SK-N-SH (cell line): ENCODE results near the gene GPR82. TPM values are rescaled to one million over a fixed set of nuclear protein-coding genes. Genes with fewer than 3 reads are reported as not detected.
"Not testable (repeated sequence)": the region's sequence is repeated elsewhere in the genome, so short reads cannot be mapped to it uniquely, and the experiment has no call there.

ENCODE experiments used
- CTCF ChIA-PET: fragments of 300-600, 350-600 bp; formaldehyde crosslinking; extraction: SDS; loops from one replicate; lab custom pipeline; 2021; lab: Yijun Ruan, JAX
- POLR2A ChIA-PET: fragments of 350-600 bp; sonication (Branson Sonifier 250); formaldehyde crosslinking; extraction: SDS; loops from one replicate; lab custom pipeline; 2020; ENCODE audit warnings: antibody characterized with exemption, inconsistent platforms; lab: Yijun Ruan, JAX
- DNase-seq: peaks from one replicate; pipeline ENCODE4 v3.0.0; 2012
- H2AFZ ChIP-seq: fragments of 200-600 bp; sonication (generic); 2 replicates; pipeline ENCODE4 v1.8.1; 2016; ENCODE audit warnings: antibody characterized with exemption, mild to moderate bottlenecking, low read depth
- H3F3A ChIP-seq: fragments of 200-600 bp; sonication (generic); replicated peaks from 2 replicates; pipeline ENCODE3; 2016; ENCODE audit warnings: antibody characterized with exemption, mild to moderate bottlenecking; ENCODE audit not compliant: insufficient read depth
- H3K27ac ChIP-seq, 2 experiments: fragments of 200-500 bp in 1 of 2; fragments of 200-600 bp in 1 of 2; sonication (Bioruptor generic) in 1 of 2; sonication (generic), shearing (Covaris generic) in 1 of 2; 2 replicates each; pipeline versions ENCODE4 v1.5.1 to v1.6.1; 2014 to 2016; ENCODE audit warnings: low read depth in 2 of 2, inconsistent platforms in 1 of 2, low read length in 1 of 2, mild to moderate bottlenecking in 1 of 2, mixed read lengths in 1 of 2
- H3K27me3 ChIP-seq: fragments of 200-600 bp; sonication (generic), shearing (Covaris generic); 2 replicates; pipeline ENCODE4 v1.6.1; 2016; ENCODE audit warnings: mixed run types; ENCODE audit not compliant: insufficient read depth
- H3K36me3 ChIP-seq, 2 experiments: fragments of 200-500 bp in 1 of 2; fragments of 200-600 bp in 1 of 2; sonication (Bioruptor generic) in 1 of 2; sonication (generic) in 1 of 2; replicated peaks in 1 of 2; 2 replicates each; pipeline versions ENCODE3 to v1.5.1; 2014 to 2016; ENCODE audit warnings: low read length in 1 of 2, mild to moderate bottlenecking in 1 of 2; ENCODE audit not compliant: insufficient read depth in 2 of 2, control insufficient read depth in 1 of 2
- H3K4me1 ChIP-seq, 2 experiments: fragments of 200-500 bp in 1 of 2; fragments of 200-600 bp in 1 of 2; sonication (Bioruptor generic) in 1 of 2; sonication (generic), shearing (Covaris generic) in 1 of 2; 2 replicates each; pipeline versions ENCODE4 v1.5.1 to v1.6.1; 2014 to 2016; ENCODE audit warnings: low read depth in 1 of 2, low read length in 1 of 2, mixed run types in 1 of 2; ENCODE audit not compliant: insufficient read depth in 2 of 2, control insufficient read depth in 1 of 2
- H3K4me2 ChIP-seq: fragments of 200-600 bp; sonication (generic), shearing (Covaris generic); 2 replicates; pipeline ENCODE4 v1.6.1; 2017; ENCODE audit warnings: mixed run types
- H3K4me3 ChIP-seq, 2 experiments: fragments of 200-500 bp in 1 of 2; fragments of 200-600 bp in 1 of 2; sonication (Bioruptor generic) in 1 of 2; sonication (generic), shearing (Covaris generic) in 1 of 2; 2 replicates each; pipeline versions ENCODE4 v1.5.1 to v1.8.1; 2014 to 2016; ENCODE audit warnings: low read depth in 2 of 2, inconsistent platforms in 1 of 2, low read length in 1 of 2, mild to moderate bottlenecking in 1 of 2, mixed read lengths in 1 of 2, moderate library complexity in 1 of 2
- H3K79me2 ChIP-seq: fragments of 200-600 bp; sonication (generic); 2 replicates; pipeline ENCODE4 v1.8.1; 2017; ENCODE audit warnings: mild to moderate bottlenecking; ENCODE audit not compliant: insufficient read depth
- H3K9ac ChIP-seq: fragments of 200-600 bp; sonication (generic); 2 replicates; pipeline ENCODE4 v1.6.1; 2017; ENCODE audit warnings: mixed run types
- H3K9me2 ChIP-seq: fragments of 200-600 bp; sonication (generic); 2 replicates; pipeline ENCODE4 v1.6.1; 2017; ENCODE audit warnings: mixed run types
- H3K9me3 ChIP-seq: fragments of 200-600 bp; sonication (generic); 2 replicates; pipeline ENCODE4 v1.6.1; 2017; ENCODE audit warnings: mixed run types, mild to moderate bottlenecking, moderate library complexity
- H4K20me1 ChIP-seq: fragments of 200-600 bp; sonication (generic); 2 replicates; pipeline ENCODE4 v1.6.1; 2017; ENCODE audit warnings: mild to moderate bottlenecking, mixed run types; ENCODE audit not compliant: insufficient read depth
- CHD2 ChIP-seq: fragments of 150-350 bp; IDR thresholded peaks from 2 replicates; pipeline ENCODE4 v1.6.1; 2018; ENCODE audit warnings: low read length; ENCODE audit not compliant: partially characterized antibody
- FOXJ3 ChIP-seq: sonication (generic); formaldehyde crosslinking; IDR thresholded peaks from 2 replicates; pipeline ENCODE4 v1.5.1; 2020; ENCODE audit warnings: mild to moderate bottlenecking, missing genetic modification reagents
- MXI1 ChIP-seq: IDR thresholded peaks from 2 replicates; pipeline ENCODE4 v1.6.1; 2012; ENCODE audit warnings: mild to moderate bottlenecking, low read depth, low read length, improper control_type of control experiment
- REST ChIP-seq: IDR thresholded peaks from 2 replicates; pipeline ENCODE4 v1.6.1; 2012; ENCODE audit warnings: mild to moderate bottlenecking, low read depth, low read length, moderate library complexity
- TAF1 ChIP-seq: IDR thresholded peaks from 2 replicates; pipeline ENCODE4 v1.6.1; 2012; ENCODE audit warnings: low read depth, mild to moderate bottlenecking, low read length, moderate library complexity, borderline replicate concordance
- USF1 ChIP-seq: IDR thresholded peaks from 2 replicates; pipeline ENCODE4 v1.4.0; 2012; ENCODE audit warnings: low read depth, borderline replicate concordance
- WGBS: methylation state at CpG from one replicate; pipeline ENCODE4 v1.1.6; 2017; ENCODE audit warnings: low lambda C conversion rate; 5-methylcytosine and 5-hydroxymethylcytosine counted together
- polyA plus RNA-seq, 3 experiments: library from polyadenylated mRNA; depleted of rRNA; stranded (reverse); fragments of >200 nt; gene quantifications; 2 replicates each; pipeline ENCODE4 v1.2.3, GENCODE V29; 2012

Gene GPR82
- polyA plus RNA-seq (2012; rRNA removed): not detected in 2 replicates
- polyA plus RNA-seq (2012; cell fraction: cytosol; rRNA removed): 0.01 TPM in 1 of 2 replicates, not detected in the other
- not detected in 2 replicates for polyA plus RNA-seq (2012; cell fraction: nucleus; rRNA removed)

- H2AFZ ChIP-seq: no peak within 1 kb of the TSS
- H3K4me1 ChIP-seq: no peaks in the 10 kb centered on the region
- no peak for DNase-seq
- no peaks in the 10 kb centered on the region for H3K9me3 ChIP-seq
- no peaks in the 10 kb centered on the region for H3K79me2 ChIP-seq
- H3K27me3 ChIP-seq: no peaks in the 10 kb centered on the region
- no peaks in the 10 kb centered on the region for H3K9me2 ChIP-seq
- H3K4me3 ChIP-seq: no peak within 1 kb of the TSS
- H4K20me1 ChIP-seq: no peaks in the 10 kb centered on the region
- H3K9ac ChIP-seq: no peak within 1 kb of the TSS
- H3K4me2 ChIP-seq: no peak within 1 kb of the TSS
- 49% methylated on average over 2 of the region's 2 CpGs for WGBS
- H3F3A ChIP-seq: no peaks in the 10 kb centered on the region
- ChIA-PET CTCF (no interaction called here), POLR2A (no interaction called here)
- no peak within 1 kb of the TSS for H3K27ac ChIP-seq
- H3K36me3 ChIP-seq: no peaks in the 10 kb centered on the region
- no peak for TF ChIP-seq USF1
- no peak for TF ChIP-seq CHD2
- TF ChIP-seq MXI1: no peak
- no peak for TF ChIP-seq FOXJ3
- TF ChIP-seq REST: no peak
- TF ChIP-seq TAF1: no peak
Measured at GRCh38 chrX:41723826-41724225, at the start of gene GPR82. Gene GPR82, plus strand, starts transcription at chrX:41724181. Its CDS starts 2,846 bp downstream, at chrX:41727027.

- H3K9ac ChIP-seq, H3K27me3 ChIP-seq, H3K4me3 ChIP-seq, H3K79me2 ChIP-seq, H3F3A ChIP-seq, H3K9me3 ChIP-seq, CTCF ChIA-PET, DNase-seq, H2AFZ ChIP-seq, H3K4me2 ChIP-seq, POLR2A ChIA-PET, H3K4me1 ChIP-seq, H3K36me3 ChIP-seq, H3K27ac ChIP-seq, H4K20me1 ChIP-seq, H3K9me2 ChIP-seq: not testable (repeated sequence)
- 71% methylated on average over 15 of the region's 15 CpGs for WGBS
Measured at GRCh38 chrX:41676361-41676760, 47.6 kb upstream of the GPR82 start.
